Suprapubic skin (tissue), 4 donors: Measurements from ENCODE around the gene RRH.

Experiments
- POLR2A ChIP-seq, 2 donors: fragments of 450-650 bp; IDR thresholded peaks; one replicate each; pipeline ENCODE4 v1.6.1; 2017; ENCODE audit warnings: antibody characterized with exemption in 2 of 2, mild to moderate bottlenecking in 2 of 2, moderate library complexity in 2 of 2
- POLR2AphosphoS5 ChIP-seq, 3 donors: sonication (generic); formaldehyde crosslinking; IDR thresholded peaks; one replicate each; pipeline ENCODE4 v1.6.1; 2017; ENCODE audit warnings: antibody characterized with exemption in 3 of 3
- TF ChIP-seq, protein P1 (sequence below), 2 donors: fragments of 200-600 bp in 1 of 2; fragments of 450-650 bp in 1 of 2; sonication (generic) in 1 of 2; IDR thresholded peaks; one replicate each; pipeline ENCODE4 v1.5.1; 2016 to 2019; ENCODE audit warnings: antibody characterized with exemption in 2 of 2, mild to moderate bottlenecking in 1 of 2, moderate library complexity in 1 of 2

- no peak for TF ChIP-seq POLR2A (IDR thresholded peaks at IDR 0.05)
- TF ChIP-seq, protein P1, sequence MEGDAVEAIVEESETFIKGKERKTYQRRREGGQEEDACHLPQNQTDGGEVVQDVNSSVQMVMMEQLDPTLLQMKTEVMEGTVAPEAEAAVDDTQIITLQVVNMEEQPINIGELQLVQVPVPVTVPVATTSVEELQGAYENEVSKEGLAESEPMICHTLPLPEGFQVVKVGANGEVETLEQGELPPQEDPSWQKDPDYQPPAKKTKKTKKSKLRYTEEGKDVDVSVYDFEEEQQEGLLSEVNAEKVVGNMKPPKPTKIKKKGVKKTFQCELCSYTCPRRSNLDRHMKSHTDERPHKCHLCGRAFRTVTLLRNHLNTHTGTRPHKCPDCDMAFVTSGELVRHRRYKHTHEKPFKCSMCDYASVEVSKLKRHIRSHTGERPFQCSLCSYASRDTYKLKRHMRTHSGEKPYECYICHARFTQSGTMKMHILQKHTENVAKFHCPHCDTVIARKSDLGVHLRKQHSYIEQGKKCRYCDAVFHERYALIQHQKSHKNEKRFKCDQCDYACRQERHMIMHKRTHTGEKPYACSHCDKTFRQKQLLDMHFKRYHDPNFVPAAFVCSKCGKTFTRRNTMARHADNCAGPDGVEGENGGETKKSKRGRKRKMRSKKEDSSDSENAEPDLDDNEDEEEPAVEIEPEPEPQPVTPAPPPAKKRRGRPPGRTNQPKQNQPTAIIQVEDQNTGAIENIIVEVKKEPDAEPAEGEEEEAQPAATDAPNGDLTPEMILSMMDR (IDR thresholded peaks at IDR 0.05), result no peak
- TF ChIP-seq POLR2AphosphoS5 (IDR thresholded peaks at IDR 0.05), result no peak
Measured at GRCh38 chr4:109875106-109875505, 47.3 kb downstream of the RRH start.
